ENCODE results near the gene TAP2. TPM values are rescaled to one million over a fixed set of nuclear protein-coding genes. Genes with fewer than 3 reads are reported as not detected.
"Not testable (repeated sequence)": the region's sequence is repeated elsewhere in the genome, so short reads cannot be mapped to it uniquely, and the experiment has no call there.

The TAP2 gene
- total RNA-seq, 1 experiment from 2014 or later, result 180 TPM

GRCh38 chr6:32885698-32886286 is 47.3 kb upstream of the TAP2 start:
- Mint-ChIP-seq H3K9me3 (ENCODE audit: low read depth, unreplicated experiment) (no peaks in the 10 kb centered on the region), H3K27me3 (ENCODE audit: unreplicated experiment) (no peaks in the 10 kb centered on the region), H3K36me3 (ENCODE audit: insufficient read depth, unreplicated experiment) (no peaks in the 10 kb centered on the region), H3K4me1 (ENCODE audit: low read depth, unreplicated experiment) (peaks cover 23% of the 10 kb centered on the region), H3K27ac (ENCODE audit: unreplicated experiment) (no peak overlapping the region), H3K4me3 (ENCODE audit: low read depth, unreplicated experiment) (no peak overlapping the region)
- CTCF ChIA-PET, result interaction anchor here (0.6 to 4.7 kb wide), 10 partner anchors 9 to 99 kb away, joined by 3 to 38 read pairs (median 6); partner anchors contain the start of genes BRD2, HLA-DMA, HLA-DMB and TAP2
- no TSS peak for BruUV-seq (replicated peaks)
- no peak for DNase-seq
- intact Hi-C loops (cut with micrococcal nuclease; ENCODE audit: unreplicated experiment), result loop anchor here (1.0 kb wide), 2 partner anchors 62 to 99 kb away; no protein-coding TSS in a partner anchor
- peak; percentile 64 for TF ChIP-seq CTCF (IDR thresholded peaks at IDR 0.05; ENCODE audit: unreplicated experiment)

- BruUV-seq (replicated peaks), result no TSS peak
- no peaks in the 10 kb centered on the region for H3K27me3 Mint-ChIP-seq (ENCODE audit: unreplicated experiment)
- CTCF ChIA-PET, result interaction anchor here (1.2 to 4.7 kb wide), 2 partner anchors 69 to 101 kb away, joined by 3 to 38 read pairs; partner anchors contain the start of gene HLA-DMA
- intact Hi-C loops (cut with micrococcal nuclease; ENCODE audit: unreplicated experiment), result no loop called here
- no peaks in the 10 kb centered on the region for H3K9me3 Mint-ChIP-seq (ENCODE audit: low read depth, unreplicated experiment)
- H3K36me3 Mint-ChIP-seq (ENCODE audit: insufficient read depth, unreplicated experiment), result no peaks in the 10 kb centered on the region
- H3K4me1 Mint-ChIP-seq (ENCODE audit: low read depth, unreplicated experiment), result peaks cover 23% of the 10 kb centered on the region
- no peak overlapping the region for H3K27ac Mint-ChIP-seq (ENCODE audit: unreplicated experiment)
- TF ChIP-seq CTCF (IDR thresholded peaks at IDR 0.05; ENCODE audit: unreplicated experiment), result no peak
- H3K4me3 Mint-ChIP-seq (ENCODE audit: low read depth, unreplicated experiment), result no peak overlapping the region
- no peak for DNase-seq
These were observed 45.2 kb upstream of the TAP2 start for GRCh38 chr6:32883789-32884188.

- no peaks in the 10 kb centered on the region for H3K36me3 Mint-ChIP-seq (ENCODE audit: insufficient read depth, unreplicated experiment)
- TF ChIP-seq CTCF (IDR thresholded peaks at IDR 0.05; ENCODE audit: unreplicated experiment), result no peak
- DNase-seq, result no peak
- H3K27ac Mint-ChIP-seq (ENCODE audit: unreplicated experiment), result no peak overlapping the region
- H3K9me3 Mint-ChIP-seq (ENCODE audit: low read depth, unreplicated experiment), result no peaks in the 10 kb centered on the region
- no TSS peak for BruUV-seq (replicated peaks)
- peaks cover 23% of the 10 kb centered on the region for H3K4me1 Mint-ChIP-seq (ENCODE audit: low read depth, unreplicated experiment)
- intact Hi-C loops (cut with micrococcal nuclease; ENCODE audit: unreplicated experiment), result no loop called here
- CTCF ChIA-PET, result interaction anchor here (1.3 to 4.7 kb wide), 2 partner anchors 70 to 102 kb away, joined by 9 to 38 read pairs; partner anchors contain the start of gene HLA-DMA
- no peaks in the 10 kb centered on the region for H3K27me3 Mint-ChIP-seq (ENCODE audit: unreplicated experiment)
- H3K4me3 Mint-ChIP-seq (ENCODE audit: low read depth, unreplicated experiment), result no peak overlapping the region
These were observed 44.3 kb upstream of the TAP2 start for GRCh38 chr6:32882879-32883250.

- H3K4me3 Mint-ChIP-seq (ENCODE audit: low read depth, unreplicated experiment); intact Hi-C loops (cut with micrococcal nuclease; ENCODE audit: unreplicated experiment): not testable (repeated sequence)
These were observed 42.4 kb upstream of the TAP2 start for GRCh38 chr6:32880962-32881361.

GRCh38 chr6:32879691-32880090 is 41.2 kb upstream of the TAP2 start:
- no TSS peak for BruUV-seq (replicated peaks)
- CTCF ChIA-PET, result interaction anchor here (1.7 kb wide), 1 partner anchor 105 kb away, joined by 5 read pairs; no protein-coding TSS in a partner anchor
- intact Hi-C loops (cut with micrococcal nuclease; ENCODE audit: unreplicated experiment), result no loop called here
- Mint-ChIP-seq H3K9me3 (ENCODE audit: low read depth, unreplicated experiment) (no peaks in the 10 kb centered on the region), H3K27me3 (ENCODE audit: unreplicated experiment) (peaks cover 4% of the 10 kb centered on the region), H3K27ac (ENCODE audit: unreplicated experiment) (no peak overlapping the region), H3K4me3 (ENCODE audit: low read depth, unreplicated experiment) (no peak overlapping the region), H3K36me3 (ENCODE audit: insufficient read depth, unreplicated experiment) (no peaks in the 10 kb centered on the region), H3K4me1 (ENCODE audit: low read depth, unreplicated experiment) (no peaks in the 10 kb centered on the region)
- TF ChIP-seq CTCF (IDR thresholded peaks at IDR 0.05; ENCODE audit: unreplicated experiment), result no peak
- DNase-seq, result no peak

More at GRCh38 chr6:32880962-32881361, 42.4 kb upstream of the TAP2 start:
- not testable (repeated sequence) for H3K27me3 Mint-ChIP-seq (ENCODE audit: unreplicated experiment); H3K27ac Mint-ChIP-seq (ENCODE audit: unreplicated experiment); H3K4me1 Mint-ChIP-seq (ENCODE audit: low read depth, unreplicated experiment); H3K9me3 Mint-ChIP-seq (ENCODE audit: low read depth, unreplicated experiment); BruUV-seq (replicated peaks); DNase-seq; H3K36me3 Mint-ChIP-seq (ENCODE audit: insufficient read depth, unreplicated experiment)
- CTCF ChIA-PET, result interaction anchor here (0.5 to 1.1 kb wide), 2 partner anchors 104 to 442 kb away, joined by 3 to 5 read pairs; no protein-coding TSS in a partner anchor

All from Calu3 (cell line).